ENCODE measurements around the gene SAMD3.
A peak's percentile ranks its signal among the peaks of the same experiment; 100 is the strongest.
"Not testable (repeated sequence)": the region's sequence is repeated elsewhere in the genome, so short reads cannot be mapped to it uniquely, and the experiment has no call there.

SAMD3 gene, protein sequence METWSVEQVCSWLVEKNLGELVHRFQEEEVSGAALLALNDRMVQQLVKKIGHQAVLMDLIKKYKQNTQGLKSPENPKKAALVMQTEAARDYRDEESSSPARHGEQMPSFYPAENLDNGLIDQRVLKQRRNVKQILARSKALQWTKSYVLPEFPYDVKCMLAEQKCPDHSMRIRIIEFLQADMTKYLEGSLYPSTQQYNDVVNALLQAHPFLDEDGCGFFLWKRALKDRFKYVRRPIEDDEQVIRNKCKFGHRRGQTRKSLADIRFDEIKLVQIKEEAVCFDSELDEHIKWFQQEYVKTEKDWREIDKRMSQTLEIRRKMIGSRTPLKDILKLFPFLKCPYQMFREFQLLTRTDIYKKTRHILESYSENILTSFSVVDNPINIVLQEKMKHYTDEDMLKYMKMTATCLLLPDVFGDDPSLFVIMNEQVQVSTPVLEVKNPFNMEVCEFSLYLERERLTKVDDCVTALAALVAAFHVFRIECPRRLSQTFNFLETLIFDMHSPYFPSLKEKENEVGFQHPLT

DNA sequence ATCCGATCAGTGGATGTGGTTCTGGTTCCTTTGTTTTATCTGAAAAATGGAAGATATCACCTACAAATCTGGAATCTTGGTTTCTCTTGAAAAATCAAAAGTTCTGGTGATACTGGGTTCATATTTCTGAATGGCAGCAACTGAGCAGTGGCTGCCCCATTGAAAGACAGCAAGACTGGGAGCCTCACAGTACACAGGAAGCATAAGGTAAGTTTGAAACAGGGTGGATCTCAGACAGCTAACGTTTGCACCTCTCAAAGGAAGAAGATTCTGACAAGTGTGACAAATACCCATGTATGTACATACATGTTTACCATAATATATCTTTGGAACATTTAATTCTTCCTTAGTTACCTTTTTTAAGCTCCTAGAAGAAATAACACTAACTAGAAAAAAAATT is at the start of gene SAMD3:
TSS of gene SAMD3 (minus strand) at position 177 of the 400 bp plus-strand sequence. CDS start 7,678 bp downstream, outside the sequence.
- DNase-seq (ENCODE audit: low read depth, low spot score), result no peak

DNA sequence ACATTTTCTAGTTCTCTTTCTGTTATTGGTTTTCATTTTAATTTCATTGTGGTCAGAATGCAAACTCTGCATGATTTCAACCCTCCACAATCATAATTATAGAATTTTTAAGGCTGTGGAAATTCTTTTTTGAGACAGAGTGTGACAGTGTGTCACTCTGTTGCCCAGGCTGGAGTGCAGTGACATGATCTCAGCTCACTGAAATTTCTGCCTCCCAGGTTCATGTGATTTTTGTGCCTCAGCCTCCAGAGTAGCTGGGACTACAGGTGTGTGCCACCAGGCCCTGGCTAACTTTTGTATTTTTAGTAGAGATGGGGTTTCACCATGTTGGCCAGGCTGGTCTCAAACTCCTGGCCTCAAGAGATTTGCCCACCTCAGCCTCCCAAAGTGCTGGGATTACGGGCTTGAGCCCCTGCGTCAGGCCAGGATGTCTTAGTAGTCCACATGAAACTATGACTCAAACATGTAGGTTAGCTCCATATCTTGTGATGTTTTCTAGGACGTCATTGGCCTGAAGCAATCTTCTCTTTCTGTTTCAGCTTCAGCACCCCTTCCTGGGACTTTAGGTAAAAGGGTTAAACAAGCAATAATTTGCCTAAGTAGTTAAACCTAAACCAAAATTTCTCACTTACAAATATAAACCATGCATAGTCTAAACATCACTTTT is 47.4 kb upstream of the SAMD3 start:
- DNase-seq (ENCODE audit: low read depth, low spot score), result no peak

DNA sequence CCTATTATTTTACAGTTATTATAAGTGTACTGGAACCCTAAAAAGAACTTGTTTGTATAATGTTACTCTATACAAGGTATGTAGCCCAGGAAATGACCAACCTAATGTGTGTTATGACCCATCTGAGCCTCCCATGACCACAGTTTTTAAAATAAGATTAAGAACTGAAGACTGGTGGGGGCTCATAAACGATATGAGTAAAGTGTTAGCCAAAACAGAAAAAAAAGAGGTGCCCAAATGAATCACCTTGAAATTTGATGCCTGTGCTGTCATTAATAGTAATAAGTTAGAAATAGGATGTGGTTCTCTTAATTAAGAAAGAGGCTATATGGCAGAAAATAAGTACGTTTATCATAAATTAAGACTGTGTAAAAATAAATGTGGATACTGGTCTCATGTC is 42.8 kb upstream of the SAMD3 start:
- DNase-seq (ENCODE audit: low read depth, low spot score), result not testable (repeated sequence)

DNA sequence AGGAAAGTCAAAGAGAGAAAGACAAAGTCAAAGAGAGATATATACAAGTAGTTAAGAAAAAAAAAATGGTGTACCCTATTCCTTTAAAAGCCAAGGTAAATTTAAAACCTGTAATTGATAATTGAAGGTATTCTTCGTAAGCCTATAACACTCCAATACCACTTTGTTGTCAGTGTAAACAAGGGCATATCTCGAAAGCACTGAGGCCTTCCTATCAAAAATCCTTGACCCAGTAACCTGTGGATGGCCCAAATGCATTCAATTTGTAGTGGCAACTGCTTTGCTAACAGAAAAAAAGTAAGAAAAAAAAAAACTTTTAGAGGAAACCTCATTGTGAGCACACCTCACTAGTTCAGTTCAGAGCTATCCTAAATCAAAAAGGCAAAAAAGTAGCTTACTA is 39.3 kb upstream of the SAMD3 start:
- DNase-seq (ENCODE audit: low read depth, low spot score), result no peak

DNA sequence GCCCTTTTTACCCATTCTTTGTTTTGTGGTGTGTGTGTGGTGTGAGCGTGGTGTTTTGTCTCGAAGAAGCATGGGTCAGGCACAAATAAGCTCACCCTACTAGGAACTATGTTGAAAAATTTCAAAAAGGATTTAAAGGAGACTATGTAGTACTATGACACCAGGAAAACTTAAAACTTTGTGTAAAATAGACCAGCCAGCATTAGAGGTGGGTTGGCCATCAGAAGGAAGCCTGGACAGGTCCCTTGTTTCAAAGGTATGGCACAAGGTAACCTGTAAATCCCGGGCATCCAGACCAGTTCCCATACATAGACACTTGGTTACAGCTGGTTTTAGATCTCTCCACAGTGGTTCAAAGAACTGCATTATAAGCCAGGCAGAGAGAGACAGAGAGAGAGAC is 38.8 kb upstream of the SAMD3 start:
- not testable (repeated sequence) for DNase-seq (ENCODE audit: low read depth, low spot score)

DNA sequence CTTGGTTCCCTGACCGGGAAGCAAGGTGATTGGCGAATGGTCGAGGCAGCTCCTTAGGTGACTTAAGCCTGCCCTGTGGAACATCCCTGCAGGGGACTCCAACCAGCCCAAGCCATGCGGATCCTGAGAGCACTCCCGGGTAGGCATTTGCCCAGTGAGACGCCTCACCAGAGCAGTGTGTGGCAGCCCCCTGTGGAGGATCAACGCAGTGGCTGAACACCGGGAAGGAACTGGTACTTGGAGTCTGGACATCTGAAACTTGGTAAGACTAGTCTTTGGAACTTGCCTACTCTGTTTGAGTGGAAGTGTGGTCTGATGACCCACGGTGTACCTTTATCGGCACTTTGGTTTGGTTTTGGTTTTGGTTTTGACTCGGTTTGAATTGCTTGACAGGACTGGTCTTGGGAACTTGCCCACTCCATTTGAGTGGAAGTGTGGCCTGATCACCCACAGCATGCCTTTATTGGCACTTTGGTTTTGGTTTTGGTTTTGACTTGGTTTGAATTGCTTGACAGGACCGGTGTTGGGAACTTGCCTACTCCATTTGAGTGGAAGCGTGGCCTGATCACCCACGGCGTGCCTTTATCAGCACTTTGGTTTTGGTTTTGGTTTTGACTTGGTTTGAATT is 38.0 kb upstream of the SAMD3 start:
- not testable (repeated sequence) for DNase-seq (ENCODE audit: low read depth, low spot score)

DNA sequence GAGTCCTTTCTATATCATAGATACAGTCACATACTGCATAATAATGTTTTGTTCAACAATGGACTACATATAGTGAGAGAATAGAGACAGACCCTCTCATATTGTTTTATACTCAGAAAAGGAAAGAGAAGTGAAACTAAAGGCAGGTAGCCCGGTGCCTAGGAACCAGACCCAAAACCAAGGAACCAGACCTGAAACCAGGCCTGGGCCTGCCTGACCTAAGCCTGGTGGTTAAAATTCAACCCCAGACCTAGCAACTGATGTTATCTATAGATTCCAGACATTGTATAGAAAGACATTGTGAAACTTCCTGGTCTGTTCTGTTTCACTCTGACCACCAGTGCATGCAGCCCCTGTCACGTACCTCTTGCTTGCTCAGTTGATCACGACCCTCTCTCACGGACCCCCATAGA is 37.3 kb upstream of the SAMD3 start:
- DNase-seq (ENCODE audit: low read depth, low spot score), result not testable (repeated sequence)

DNA sequence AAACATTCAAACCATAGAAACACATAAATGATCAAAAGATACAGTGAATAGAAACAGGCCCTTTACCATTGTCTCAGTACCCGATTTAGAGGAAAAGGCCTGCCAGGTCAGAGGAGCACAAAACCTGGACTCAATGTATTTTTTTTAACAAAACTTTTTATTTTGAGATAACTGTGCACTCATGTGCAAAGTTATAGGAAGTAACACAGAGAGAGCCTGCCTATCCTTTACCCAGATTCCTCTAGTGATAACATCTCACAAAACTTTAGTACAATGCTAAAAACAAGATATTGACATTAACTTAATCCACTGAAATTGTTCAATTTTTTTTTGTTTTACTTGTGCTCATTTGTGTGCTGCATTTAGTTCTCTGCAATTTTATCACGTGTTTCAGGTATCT is 36.8 kb upstream of the SAMD3 start:
- no peak for DNase-seq (ENCODE audit: low read depth, low spot score)

DNA sequence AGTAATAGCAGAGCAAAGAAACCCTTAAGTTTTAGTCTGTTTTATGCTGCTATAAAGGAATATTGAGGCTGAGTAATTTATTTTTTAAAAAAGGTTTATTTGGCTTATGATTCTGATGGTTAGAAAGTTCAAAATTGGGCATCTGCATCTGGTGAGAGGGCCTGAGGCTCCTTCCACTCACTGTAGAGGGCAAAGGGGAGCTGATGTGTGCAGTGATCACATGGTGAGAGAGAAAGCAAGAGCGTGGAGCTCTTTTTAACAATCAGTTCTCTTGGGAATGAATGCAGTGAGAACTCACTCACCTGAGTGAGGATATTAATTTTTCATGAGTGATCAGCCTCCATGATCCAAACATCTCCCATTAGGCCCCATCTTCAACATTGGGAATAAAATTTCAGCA is 36.4 kb upstream of the SAMD3 start:
- no peak for DNase-seq (ENCODE audit: low read depth, low spot score)

DNA sequence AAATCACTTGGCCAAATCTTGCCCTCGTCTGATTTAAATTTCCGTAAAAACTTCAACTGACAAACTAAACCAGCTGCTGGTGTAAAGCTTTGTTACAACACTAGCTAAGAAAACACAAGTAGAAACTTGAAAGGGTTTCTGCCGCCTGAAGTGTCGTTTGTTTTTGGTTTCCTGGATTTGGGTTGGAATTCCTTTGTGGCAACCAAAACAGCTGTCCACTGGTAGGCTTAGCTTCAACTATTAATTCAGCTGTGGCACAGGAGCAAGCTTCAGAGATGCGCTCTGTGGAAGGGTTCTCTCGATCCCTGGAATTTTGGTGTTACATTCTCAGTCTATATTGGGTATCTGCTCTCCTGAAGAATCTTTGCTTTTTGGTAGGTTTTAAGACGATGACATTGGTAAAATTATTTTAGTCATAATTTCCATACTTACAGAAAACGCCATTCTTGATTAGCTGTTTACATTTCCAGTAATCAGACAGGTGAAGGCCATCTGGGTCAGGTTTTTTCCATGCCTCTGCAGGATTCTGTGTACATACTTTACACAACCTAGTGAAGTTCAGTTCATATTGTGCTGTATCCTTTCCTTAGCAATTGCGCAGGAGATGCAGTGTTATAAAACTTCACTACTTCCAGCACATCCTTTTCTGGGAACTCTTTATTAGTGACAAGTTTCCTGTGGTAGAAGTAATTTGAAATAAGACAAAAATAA is 29.9 kb upstream of the SAMD3 start:
- DNase-seq (ENCODE audit: low read depth, low spot score), result peak; percentile 45

DNA sequence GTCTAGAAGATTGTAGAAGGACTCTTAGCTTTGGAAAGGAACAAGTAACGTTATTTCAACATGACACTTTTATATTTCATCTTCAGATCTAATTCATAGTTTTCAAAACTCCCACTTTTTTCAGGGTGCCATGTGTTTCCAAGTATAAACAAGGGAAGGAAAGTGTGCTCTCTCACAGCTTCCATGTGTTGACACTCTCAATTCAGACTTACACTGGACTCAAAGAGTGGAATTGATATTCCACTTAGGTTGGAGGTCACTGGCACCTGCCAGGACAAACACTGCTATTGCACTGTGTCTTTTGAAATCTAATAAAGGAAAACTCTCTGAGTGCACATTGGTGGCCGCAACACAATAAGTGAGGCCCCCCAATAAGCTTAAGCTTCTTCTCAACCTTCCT is 22.5 kb upstream of the SAMD3 start:
- DNase-seq (ENCODE audit: low read depth, low spot score), result no peak

DNA sequence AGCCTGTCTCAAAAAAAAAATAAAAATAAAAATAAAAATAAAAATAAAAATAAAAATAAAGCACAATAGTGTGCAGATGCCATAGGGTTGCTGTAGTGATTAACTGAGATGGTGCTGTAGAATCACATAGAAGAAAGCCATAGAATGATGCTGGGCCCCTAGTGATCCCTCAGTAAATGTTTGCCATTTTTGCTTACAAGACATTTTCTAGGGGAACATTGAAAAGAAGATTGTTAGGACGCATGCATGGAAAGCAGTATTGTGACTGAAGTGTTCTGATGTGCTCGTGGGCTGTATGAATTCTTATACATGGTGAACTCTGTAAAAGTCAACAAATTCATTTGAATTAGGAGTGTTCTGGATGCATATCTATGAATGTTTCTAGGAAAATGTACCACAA is 22.0 kb upstream of the SAMD3 start:
- DNase-seq (ENCODE audit: low read depth, low spot score), result no peak

DNA sequence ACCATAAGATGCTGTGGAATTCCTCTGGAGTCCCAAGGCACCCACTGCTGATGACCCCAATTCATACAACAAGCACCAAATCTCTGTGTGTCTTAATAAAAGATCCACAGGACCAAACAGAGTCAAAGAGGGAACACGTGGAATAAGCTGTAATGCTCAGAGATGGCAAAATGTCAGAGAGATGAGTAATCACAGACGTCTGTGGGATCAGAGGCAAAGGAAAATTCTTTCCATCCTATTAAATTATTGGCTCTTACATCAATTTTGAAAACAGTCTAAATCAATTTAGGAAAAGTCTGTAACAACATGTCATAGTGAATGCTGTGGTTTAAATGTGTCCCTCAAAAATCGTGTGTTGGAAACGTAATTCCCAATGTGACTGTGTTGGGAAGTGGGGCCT is 17.5 kb upstream of the SAMD3 start:
- DNase-seq (ENCODE audit: low read depth, low spot score), result no peak

DNA sequence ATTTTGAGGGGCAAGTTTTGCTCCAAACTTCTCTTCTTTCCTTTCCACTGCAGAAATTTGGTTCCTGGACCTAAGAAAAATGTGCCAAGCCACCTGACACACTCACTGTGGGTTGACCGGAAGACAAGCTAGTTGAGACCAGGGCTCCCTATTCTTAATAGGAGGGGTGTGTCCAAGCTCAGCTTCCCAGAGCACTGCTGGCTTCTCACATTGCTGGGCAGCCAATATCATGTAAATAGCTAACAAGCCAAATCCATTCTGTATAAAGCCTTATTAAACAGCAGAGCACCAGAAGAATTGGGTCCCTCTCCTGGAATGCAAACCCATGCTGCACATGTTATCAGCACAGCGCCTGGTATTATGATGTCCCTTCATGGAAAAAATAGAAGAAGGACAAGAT is 17.0 kb upstream of the SAMD3 start:
- DNase-seq (ENCODE audit: low read depth, low spot score), result no peak

DNA sequence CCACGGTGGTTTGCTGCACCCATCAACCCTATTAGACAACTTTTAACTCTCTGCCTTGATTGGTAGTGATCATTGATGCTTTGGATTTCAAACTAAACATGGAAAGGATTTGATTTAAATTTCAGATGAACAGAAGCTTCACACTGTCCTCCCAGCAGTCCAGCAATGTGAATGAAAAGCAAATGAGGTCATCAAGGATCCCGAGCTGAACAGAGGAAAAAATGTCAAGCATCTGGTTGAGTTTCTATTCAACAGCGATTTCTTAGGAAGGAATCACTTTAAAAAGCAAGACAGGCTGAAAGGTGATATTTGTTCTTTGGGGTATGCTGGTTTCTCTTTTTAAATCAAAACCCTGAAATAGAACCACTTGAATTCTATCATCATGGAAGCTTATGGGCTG is 10.6 kb upstream of the SAMD3 start:
- no peak for DNase-seq (ENCODE audit: low read depth, low spot score)

DNA sequence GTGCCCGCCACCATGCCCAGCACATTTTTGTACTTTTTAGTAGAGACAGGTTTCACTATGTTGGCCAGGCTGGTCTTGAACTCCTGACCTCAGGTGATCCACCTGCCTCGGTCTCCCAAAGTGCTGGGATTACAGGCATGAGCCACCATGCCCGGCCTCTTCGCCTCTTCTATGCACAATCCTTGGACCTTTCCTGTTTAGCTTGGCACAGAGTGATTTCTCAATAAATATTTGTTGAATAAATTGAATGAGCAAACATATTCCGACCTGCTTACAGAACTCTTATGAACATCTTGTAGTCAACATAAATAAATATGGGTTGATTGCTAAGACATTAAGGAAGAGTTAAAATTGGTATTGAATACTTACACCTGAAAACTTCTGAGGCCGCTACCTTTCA is 7.8 kb upstream of the SAMD3 start:
- DNase-seq (ENCODE audit: low read depth, low spot score), result not testable (repeated sequence)

DNA sequence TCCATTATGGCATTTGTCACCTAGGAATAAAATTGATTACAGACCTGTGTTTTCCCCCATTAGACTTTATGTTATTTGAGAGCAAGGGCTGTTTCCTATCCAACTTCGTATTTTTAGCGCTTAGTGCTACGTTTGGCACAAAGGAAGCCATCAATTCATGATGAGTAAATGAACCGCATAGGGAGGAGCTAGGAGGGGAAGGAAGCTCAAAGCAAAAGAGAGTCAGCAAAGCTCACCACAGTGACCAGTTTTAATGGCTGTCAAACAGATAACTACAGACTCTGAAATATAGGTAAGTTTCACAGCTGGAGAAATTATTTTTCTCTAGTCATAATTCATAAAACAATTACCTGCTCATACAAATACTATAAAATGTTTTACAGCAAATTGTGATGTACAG is 6.9 kb upstream of the SAMD3 start:
- DNase-seq (ENCODE audit: low read depth, low spot score), result no peak

DNA sequence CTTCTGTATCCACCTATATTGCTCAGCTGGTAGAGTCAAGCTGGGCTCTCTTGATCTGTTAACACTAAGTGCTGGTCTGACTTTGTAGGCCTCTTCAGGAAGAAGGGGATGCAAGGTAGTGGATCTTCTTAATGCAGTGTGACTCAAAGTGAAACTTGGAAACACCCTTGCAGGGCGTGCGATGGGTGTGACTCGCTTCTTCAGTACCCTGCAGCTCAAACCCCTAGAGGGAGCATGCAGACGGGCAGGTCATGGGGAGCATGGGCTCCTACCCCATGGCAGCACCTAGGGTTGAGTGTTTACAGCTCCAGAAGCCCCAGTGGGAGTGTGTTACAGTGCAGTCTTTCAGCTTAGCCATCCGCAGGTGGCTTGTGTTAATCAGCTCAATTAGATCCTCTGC is 757 bp upstream of the SAMD3 start:
- DNase-seq (ENCODE audit: low read depth, low spot score), result no peak

DNA sequence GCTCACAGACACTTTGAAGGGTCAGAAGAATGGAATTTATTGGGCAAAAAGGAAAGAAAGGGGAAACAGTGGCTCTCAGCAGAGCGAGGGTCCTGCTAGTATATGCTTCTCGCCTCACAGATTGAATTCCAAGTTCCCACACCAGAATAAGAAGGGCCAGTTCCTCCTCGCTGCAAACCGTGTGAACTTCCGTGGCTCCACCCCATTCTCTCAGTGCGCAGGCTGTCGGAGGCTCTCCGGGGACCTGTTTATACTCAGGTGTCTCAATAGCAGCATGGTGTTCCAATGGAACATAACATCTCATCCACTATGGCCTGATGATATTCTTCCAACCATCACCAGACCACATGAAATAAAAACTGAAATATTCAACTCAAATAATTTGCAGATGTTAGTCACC is 4.6 kb downstream of the SAMD3 start:
- DNase-seq (ENCODE audit: low read depth, low spot score), result no peak

DNA sequence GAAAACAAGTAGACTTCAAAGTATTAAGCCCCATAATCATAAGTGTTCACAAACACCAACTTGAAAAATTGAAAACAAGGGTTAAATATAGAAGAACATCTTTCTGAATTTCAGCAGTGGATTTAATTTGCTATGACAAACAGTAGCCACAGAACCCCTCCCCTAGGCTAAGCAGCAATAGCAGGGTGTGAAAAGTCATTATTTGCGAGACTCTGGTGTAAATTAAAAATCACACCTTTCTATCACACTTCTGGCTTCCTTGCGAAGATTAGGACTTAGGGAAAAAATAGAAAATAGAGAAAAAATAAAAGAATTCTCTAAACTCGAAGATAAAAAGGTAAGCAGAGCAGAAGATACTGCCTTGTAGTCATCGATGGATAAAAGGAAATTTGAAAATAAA is 6.1 kb downstream of the SAMD3 start:
- no peak for DNase-seq (ENCODE audit: low read depth, low spot score)

DNA sequence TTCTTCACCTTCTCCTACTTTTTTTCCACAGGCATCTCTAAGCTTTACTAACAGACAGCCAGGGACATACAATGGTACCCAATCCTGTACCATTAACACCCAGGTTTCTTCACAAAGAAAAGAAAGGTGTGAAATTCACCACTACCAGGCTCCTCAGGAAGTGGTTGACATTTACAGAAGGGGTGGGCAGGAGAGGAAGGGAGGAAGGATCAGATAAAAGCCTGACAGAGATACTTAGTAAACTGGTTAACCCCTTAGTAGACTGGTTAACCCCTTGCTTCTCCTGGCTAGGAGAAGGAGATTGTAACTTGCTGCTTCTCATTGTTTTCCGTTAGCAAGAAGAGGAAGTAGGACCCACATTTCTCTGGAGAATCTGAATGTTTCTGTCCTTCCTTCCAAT is 7.2 kb downstream of the SAMD3 start:
- peak; percentile 37 for DNase-seq (ENCODE audit: low read depth, low spot score)

Data from ELF-1 (cell line).